GM21360 (cell line): ENCODE data around the gene PZP.
"Not testable (repeated sequence)": the region's sequence is repeated elsewhere in the genome, so short reads cannot be mapped to it uniquely, and the experiment has no call there.

ENCODE experiments used
- ATAC-seq: cut with Tn5 transposase; IDR thresholded peaks from one replicate; pipeline ENCODE4 v1.9.1; 2021; ENCODE audit warnings: mild to moderate bottlenecking, moderate library complexity; ENCODE audit not compliant: unreplicated experiment

PZP gene

GRCh38 chr12:9198012-9198411 lies 10.2 kb downstream of the PZP start:
- no peak for ATAC-seq

GRCh38 chr12:9184276-9184675 lies 23.9 kb downstream of the PZP start:
- ATAC-seq: no peak

DNA sequence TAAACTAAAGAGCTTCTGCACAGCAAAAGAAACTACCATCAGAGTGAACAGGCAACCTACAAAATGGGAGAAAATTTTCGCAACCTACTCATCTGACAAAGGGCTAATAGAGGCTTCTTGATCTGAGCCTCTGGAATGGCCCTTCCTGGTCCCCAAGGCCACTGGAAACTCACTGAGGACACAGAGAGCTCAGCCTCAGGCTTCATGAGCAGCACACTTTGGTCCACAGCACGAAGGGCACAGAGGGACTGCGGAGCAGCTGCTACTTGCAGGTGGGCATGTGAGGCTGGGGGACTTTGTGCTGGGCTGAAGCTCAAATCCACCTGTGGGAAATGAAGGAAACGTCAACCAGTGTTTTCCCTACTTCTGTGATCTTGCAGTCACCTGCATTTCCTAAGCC lies 27.4 kb downstream of the PZP start:
- no peak for ATAC-seq

DNA sequence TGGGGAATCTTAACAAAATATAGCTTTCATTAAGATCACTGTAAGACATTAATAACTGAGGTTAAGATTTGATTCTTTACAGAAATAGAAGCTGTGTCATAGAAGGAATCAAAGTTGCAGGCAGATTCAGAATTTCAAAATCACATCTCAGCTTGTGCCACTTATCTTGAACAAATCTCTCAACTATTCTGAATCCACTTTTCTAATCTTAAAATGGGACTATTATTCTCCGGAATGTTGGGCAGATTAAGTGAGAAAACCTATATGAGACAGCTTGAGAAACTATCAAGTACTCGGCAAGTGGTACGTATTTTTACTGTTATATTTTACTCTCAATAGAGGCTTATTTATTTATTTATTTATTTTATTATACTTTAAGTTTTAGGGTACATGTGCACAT lies 28.4 kb downstream of the PZP start:
- ATAC-seq: no peak

- ATAC-seq: no peak
Observed at GRCh38 chr12:9169979-9170634, 38.1 kb downstream of the PZP start.

GRCh38 chr12:9167345-9167744 lies 40.9 kb downstream of the PZP start:
- not testable (repeated sequence) for ATAC-seq

DNA sequence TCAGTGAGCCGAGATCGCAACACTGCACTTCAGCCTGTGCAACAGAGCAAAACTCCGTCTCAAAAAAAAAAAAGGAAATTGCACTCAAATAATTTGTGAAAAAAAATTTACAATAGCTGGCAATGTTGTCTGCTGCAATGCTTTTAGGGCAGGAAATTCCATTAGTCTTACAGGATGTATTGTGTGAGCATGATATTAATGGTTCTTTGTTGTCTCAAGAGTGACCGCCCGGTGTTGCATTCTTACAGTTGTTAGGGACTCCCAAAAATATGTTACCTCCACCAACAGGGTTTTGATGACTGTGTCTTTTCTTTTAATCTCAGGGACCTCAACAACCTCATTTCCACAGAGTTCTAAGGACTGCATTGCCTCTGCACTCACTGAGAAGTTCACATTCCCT lies 44.8 kb downstream of the PZP start:
- ATAC-seq: no peak

DNA sequence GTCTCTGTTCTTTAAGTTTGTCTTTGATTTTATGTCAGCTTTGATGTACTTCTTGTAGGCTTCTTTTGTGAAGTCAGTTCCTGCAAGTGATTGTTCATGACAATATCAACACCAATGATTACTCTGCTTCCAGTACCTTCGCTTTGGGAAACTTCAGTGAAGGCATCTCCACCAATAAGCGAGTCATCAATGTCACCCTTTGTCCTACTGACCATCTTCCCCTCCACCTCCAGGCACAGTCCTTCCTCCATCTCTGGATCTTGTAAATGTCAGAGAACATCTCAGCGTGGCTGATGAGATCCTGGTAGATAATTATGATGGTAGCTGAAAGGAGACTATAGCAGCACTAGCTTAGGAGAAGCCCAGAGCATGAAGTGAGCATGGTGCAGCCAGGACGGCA lies 52.1 kb downstream of the PZP start:
- no peak for ATAC-seq

GRCh38 chr12:9149372-9149771 lies 58.8 kb downstream of the PZP start:
- ATAC-seq: no peak

GRCh38 chr12:9148926-9149325 lies 59.3 kb downstream of the PZP start:
- ATAC-seq: no peak

DNA sequence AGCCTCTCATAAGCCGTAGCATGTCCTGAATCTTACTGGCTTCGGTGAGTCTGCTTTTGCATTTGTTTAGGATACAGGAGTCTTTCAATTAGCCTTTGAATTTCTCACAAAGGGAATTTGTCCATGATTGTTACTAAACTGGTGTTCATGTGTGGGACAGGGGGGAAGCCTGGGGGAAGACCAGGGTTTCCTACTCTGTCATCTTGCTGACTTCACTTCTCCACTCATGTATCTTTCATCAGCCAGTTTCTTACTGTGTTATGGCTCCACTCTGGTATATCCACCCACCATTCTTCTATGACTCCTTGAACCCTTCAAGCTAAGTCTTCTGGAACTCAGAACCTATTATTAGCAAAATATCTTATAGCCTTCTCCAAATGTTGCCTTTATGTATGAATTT lies 60.7 kb downstream of the PZP start:
- no peak for ATAC-seq

DNA sequence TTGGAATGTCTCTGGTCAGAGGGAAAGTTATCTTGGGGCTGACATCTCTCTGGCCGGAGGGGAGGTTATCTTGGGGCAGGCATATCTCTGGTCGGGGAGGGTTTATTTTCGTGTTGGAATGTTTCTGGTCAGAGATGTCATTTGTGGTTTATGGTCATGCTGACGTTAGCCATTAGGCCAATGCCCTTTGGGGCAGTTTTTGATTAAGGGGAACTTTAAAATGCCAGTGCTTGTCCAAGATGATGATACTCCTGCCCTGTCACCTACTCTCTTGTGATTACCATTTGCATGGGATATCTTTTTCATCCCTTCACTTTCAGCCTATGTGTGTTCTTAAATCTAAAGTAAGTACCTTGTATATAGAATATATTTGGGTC lies 63.5 kb downstream of the PZP start:
- no peak for ATAC-seq

DNA sequence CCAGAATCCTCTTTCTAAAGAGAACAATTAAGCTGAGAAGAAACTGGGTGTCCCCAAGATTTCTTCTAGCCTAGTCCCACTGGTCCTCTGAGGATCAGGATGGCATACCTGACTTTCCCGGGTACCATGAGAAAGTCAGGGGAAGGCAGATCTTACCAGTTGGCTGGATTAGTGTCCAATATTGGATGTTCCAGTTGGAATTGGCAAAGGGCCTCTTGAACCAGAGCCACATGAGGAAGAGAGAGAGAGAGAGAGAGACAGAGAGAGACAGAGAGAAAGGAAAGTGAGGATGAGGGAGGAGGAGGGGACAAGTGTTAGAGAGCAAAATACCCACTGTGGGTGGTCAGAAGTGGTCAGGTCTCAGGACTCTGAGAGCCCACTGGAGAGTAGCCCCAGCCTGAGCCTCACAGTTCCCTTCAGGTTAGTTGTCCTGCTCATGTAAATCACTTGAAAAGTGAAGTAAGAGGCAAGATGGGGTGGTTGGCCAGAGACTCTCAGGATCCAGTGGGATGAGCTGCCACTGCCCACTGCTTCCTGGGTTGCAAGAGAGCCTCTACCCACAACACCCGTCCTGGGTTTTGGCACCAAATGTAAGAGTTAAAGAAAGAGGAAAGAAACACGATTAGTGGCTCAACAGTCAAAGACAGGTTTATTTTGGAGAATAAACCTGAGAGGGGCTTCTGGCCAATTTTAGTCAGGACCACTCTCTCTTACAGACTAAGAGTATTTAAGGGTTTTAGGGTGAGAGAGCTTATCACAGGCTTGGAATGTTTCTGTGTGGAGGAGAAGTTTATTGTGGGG lies 64.1 kb downstream of the PZP start:
- ATAC-seq: no peak

DNA sequence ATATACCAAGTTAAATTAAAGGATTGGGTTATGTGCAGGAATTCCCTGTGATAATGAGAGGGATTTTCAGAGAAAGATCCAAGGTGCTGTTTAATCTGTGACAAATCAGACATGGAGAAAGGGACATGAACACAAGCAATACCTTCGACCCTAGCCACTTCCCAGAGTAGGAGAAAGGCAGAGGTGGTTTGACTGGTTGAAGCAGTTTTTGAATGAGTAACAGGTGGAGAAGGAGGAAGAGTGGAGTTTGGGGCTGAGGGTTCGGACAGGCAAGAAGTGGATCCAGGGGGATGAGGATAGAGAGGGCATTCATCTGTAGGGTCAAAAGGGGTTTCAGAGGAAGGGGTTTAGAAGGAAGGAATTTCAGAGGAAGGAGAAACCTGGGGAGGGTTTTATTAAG lies 65.1 kb downstream of the PZP start:
- ATAC-seq: no peak

DNA sequence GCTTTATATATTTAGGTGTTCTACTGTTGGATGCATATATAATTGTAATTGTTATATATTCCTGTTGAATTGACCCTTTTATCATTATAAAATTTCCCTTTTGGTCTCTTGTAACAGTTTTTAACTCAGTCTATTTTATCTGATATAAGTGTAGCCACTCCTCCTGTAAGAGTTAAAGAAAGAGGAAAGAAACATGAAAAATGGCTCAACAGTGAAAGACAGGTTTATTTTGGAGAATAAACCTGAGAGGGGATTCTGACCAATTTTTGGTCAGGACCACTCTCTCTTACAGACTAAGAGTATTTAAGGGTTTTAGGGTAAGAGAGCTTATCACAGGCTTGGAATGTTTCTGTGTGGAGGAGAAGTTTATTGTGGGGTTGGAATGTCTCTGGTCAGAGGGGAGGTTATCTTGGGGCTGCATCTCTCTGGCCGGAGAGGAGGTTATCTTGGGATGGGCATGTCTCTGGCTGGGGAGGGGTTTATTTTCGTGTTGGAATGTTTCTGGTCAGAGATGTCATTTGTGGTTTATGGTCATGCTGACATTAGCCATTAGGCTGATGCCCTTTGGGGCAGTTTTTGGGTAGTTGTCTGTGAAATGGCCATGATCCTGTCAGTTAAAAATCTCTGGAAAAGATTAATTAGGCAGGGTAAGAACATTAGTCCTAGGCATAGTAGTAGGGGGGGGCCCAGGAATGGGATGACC lies 68.5 kb downstream of the PZP start:
- ATAC-seq: not testable (repeated sequence)

GRCh38 chr12:9135903-9136310 lies 72.3 kb downstream of the PZP start:
- ATAC-seq: no peak

- ATAC-seq: no peak
Observed at GRCh38 chr12:9134981-9135628, 73.1 kb downstream of the PZP start.

- ATAC-seq: no peak
Observed at GRCh38 chr12:9133216-9133916, 74.8 kb downstream of the PZP start.

DNA sequence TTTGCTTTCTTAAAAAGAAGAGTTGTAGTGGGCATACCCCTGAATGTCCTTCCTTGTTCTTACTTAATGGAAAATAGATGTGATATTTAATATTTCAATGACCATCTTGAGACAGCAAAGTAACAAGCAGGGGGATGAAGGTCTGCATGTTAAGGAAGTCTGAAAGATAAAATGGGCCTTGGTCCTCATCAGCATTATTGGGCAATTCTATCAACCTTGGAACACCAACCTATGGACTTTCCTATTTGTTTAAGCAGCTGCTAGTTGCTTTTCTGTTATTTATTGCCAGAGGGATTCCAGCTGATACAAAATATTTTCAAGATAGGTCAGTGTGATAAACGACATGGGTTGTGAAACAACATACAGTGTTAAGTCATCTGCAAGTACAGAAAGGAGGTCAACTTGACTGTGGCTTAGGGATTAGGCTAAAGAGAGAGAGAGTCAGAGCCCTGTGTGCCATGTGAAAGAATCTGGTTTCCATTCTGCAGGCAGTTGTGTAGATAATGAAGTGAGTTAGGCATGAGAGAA lies 76.1 kb downstream of the PZP start:
- no peak for ATAC-seq

DNA sequence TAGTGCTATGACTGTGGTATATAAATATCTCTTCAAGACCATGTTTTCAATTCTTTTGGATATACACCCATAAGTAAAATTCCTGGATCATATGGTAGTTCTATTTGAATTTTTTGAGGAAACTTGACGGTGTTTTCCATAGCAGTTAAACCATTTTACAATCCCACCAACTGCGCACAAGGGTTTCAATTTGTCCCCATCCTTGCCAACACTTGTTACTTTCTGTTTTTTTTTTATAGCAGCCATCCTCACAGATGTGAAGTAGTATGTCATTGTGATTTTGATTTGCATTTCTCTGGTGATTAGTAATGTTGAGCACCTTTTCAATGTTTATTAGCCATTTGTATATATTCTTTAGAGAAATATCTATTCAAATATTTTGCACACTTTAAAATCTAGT lies 78.0 kb downstream of the PZP start:
- ATAC-seq: no peak
